ENCODE measurements around the gene PPP1CA. TPM values are rescaled to one million over a fixed set of nuclear protein-coding genes. Genes with fewer than 3 reads are reported as not detected.

The PPP1CA gene
- total and polyA plus RNA-seq, 8 donors: 49.0 to 72.8 (median 62.9) TPM

DNA sequence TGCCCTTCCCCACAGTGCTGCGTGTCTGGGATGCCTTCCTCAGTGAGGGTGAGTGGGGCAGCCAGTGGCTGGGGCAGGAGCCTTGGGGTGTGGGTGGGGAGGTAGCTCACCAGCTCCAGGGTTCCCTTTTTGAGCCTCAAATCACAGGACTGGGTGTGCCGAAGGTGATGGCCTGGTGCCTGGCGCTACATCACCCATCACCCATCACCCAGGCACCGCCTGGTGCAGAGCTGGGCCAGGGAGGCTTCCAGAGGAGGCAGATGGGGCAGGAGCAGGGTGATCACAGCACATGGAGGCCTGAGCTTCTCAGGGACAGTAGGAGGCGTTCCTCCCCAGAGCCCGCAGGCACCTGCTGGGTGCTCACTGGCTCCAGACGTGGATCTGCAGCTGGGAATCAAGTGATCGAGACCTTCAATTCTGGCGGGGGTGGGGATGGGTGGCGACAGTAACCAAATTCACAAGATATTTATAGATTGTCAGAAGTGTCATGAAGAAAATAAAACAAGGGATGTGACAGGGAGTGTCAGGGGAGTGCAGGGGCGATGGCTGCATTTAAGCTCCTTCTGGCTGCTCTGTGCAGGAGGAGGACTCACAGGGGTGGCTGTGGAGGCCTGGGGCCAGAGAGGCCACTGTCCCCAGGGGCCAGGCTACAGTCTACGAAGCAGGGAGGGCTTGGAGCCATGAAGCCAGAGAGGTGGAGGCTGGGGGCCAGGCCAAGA lies 5.5 kb upstream of the PPP1CA start:
- H3K36me3 ChIP-seq: no peaks in the 10 kb centered on the region
- peak in 1 of 4 donors; percentile 2 for ATAC-seq
- H3K27ac ChIP-seq: no peak overlapping the region
- peaks cover 0 to 3% (median 3%) of the 10 kb centered on the region in 3 donors for H3K4me1 ChIP-seq
- H3K27me3 ChIP-seq: no peaks in the 10 kb centered on the region
- TF ChIP-seq, protein P1, sequence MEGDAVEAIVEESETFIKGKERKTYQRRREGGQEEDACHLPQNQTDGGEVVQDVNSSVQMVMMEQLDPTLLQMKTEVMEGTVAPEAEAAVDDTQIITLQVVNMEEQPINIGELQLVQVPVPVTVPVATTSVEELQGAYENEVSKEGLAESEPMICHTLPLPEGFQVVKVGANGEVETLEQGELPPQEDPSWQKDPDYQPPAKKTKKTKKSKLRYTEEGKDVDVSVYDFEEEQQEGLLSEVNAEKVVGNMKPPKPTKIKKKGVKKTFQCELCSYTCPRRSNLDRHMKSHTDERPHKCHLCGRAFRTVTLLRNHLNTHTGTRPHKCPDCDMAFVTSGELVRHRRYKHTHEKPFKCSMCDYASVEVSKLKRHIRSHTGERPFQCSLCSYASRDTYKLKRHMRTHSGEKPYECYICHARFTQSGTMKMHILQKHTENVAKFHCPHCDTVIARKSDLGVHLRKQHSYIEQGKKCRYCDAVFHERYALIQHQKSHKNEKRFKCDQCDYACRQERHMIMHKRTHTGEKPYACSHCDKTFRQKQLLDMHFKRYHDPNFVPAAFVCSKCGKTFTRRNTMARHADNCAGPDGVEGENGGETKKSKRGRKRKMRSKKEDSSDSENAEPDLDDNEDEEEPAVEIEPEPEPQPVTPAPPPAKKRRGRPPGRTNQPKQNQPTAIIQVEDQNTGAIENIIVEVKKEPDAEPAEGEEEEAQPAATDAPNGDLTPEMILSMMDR (IDR thresholded peaks at IDR 0.05): no peak
- peak in 1 of 6 donors; percentile 62 for DNase-seq
- WGBS, 2 donors: 32% methylated on average over 12 of the region's 12 CpGs
- no peak overlapping the region for H3K4me3 ChIP-seq
- no peak for FAIRE-seq
- H3K9me3 ChIP-seq: no peaks in the 10 kb centered on the region
- intact Hi-C loops (cut with DNase I): no loop called here

DNA sequence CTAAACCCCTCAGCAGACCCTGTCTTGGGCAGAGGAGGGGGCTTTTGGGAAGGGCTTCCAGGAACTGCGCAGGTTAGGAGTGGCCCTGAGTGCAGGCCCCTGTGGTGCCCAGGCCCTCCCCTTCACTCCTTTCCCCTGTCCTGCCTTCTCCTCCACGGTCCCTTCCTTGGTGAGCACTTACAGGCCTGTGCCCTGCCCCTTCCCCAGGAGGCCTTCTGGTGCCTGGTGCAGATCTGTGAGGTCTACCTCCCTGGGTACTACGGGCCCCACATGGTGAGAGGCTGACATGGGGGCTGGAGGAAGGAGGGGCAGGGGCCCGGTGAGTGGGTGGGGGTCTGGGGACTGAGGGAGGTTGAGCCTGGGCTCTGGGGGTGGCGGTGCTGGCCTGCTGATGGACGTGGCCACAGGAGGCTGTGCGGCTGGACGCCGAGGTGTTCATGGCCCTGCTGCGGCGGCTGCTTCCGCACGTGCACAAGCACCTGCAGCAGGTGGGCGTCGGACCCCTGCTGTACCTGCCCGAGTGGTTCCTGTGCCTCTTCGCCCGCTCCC lies 4.8 kb upstream of the PPP1CA start:
- TF ChIP-seq, protein P1 (IDR thresholded peaks at IDR 0.05): no peak
- Histone ChIP-seq H3K27me3 (no peaks in the 10 kb centered on the region), H3K4me1 (peaks cover 0 to 4% (median 4%) of the 10 kb centered on the region in 3 donors), H3K27ac (no peak overlapping the region), H3K36me3 (no peaks in the 10 kb centered on the region), H3K4me3 (no peak overlapping the region), H3K9me3 (no peaks in the 10 kb centered on the region)
- ATAC-seq (no peak), FAIRE-seq (no peak), DNase-seq (peak in 1 of 6 donors; percentile 74)
- intact Hi-C loops (cut with DNase I): no loop called here
- WGBS, 2 donors: 66 to 77% methylated on average over 10 to 18 of the region's 18 CpGs

DNA sequence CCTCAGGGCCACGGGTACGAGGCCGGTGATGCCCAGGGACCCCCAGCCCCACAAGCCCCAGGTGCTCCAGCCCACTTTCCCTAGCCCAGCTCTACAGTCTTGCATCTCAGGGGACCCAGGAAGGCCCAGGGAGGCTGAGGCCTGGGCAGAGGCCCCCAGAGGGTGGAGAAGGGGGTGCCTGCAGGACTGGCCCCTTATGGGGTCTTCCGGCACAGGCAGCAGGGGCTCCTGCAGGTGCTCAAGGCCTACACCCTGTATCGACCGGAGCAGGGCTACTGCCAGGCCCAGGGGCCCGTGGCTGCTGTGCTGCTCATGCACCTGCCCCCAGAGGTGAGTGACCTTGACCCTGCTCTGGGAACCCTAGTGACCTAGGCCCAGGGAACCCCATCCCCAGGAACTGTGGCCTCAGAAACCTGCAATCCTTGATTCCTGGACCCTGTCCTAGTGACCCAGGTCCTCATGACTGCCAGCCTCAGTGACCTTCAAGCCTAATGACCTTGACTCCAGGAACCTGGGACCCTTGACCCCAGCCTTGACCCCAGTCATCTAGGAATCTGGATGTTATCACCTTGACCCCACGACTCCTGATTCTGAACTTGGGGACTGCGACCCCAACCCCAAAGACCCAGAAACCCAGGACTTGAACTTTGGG lies 4.2 kb upstream of the PPP1CA start:
- H3K9me3 ChIP-seq: no peaks in the 10 kb centered on the region
- ATAC-seq: no peak
- TF ChIP-seq, protein P1 (IDR thresholded peaks at IDR 0.05): no peak
- DNase-seq: peak in 1 of 6 donors; percentile 69
- intact Hi-C loops (cut with DNase I): no loop called here
- H3K4me1 ChIP-seq: peaks cover 0 to 4% (median 4%) of the 10 kb centered on the region in 3 donors
- H3K36me3 ChIP-seq: no peaks in the 10 kb centered on the region
- no peak overlapping the region for H3K4me3 ChIP-seq
- FAIRE-seq: no peak
- no peak overlapping the region for H3K27ac ChIP-seq
- 69 to 71% methylated on average over 9 of the region's 9 CpGs for WGBS, 2 donors
- H3K27me3 ChIP-seq: no peaks in the 10 kb centered on the region

DNA sequence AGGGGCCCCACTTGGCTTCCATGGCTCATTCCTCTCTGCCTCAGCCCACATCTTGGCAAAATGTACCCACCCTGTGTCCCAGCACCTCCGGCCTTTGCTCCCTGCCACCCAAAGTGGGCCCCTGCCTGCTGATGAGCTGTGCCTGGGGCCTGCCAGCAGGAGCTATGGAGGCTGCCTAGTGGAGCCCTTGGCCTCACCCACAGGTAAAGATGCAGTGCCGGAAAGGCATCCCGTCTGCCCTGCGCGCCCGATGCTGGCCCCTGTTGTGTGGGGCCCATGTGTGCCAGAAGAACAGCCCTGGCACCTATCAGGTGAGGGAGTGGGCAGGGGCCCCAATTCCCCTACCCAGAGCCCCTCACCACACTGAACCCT lies 3.5 kb upstream of the PPP1CA start:
- no peak overlapping the region for H3K27ac ChIP-seq
- DNase-seq (peak in 1 of 6 donors; percentile 70), ATAC-seq (no peak), FAIRE-seq (no peak)
- no peaks in the 10 kb centered on the region for H3K27me3 ChIP-seq
- no peaks in the 10 kb centered on the region for H3K36me3 ChIP-seq
- peaks cover 4 to 10% (median 5%) of the 10 kb centered on the region in 3 donors for H3K4me1 ChIP-seq
- TF ChIP-seq, protein P1 (IDR thresholded peaks at IDR 0.05): no peak
- WGBS, 2 donors: 84 to 94% methylated on average over 6 of the region's 6 CpGs
- H3K9me3 ChIP-seq: no peaks in the 10 kb centered on the region
- no peak overlapping the region for H3K4me3 ChIP-seq
- intact Hi-C loops (cut with DNase I): no loop called here

All from pancreas (tissue), 10 donors.